ENCODE results near the gene PNMA1.
A peak's percentile ranks its signal among the peaks of the same experiment; 100 is the strongest.

The PNMA1 gene

DNA sequence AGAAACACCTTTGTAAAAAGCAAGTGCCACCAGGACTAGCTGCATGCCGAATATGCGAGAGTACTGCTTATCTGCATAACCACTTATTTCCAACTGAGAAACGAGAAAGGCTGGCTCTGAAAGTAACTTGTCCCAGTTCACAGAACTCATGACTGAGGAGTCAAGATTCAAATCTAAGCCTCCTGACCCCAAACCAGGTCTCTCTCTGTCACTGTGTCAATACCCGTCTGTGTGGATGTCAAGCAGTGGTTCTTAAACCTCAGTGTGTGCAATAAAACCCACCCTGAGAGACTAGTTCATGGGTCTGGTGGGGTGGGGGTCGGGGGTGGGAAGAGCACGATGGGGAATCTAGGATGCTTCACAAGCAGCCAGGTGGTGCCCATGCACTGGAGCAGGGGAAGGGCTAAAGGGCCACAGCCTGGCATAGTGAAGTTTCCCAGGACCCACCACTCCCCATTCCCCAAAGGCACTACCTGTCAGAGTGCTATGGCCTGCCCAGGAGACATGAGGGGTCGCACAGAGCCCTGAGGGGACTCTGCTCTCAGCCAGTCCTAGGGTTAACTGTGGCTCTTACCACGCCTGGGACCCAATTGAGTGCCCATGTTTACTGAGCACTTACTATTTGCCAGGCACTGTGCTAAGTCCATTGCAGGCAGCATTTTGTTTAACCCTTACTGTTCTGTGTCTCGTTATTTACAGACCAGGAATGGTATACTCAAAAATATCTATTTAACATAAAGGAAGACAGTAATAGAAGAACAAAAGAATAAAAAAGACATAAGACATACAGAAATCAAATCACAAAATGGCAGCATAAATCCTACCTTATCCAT lies 33.4 kb upstream of the PNMA1 start:
- H3K4me1 ChIP-seq (ENCODE audit: insufficient read depth, low read length), result peaks cover 98% of the 10 kb centered on the region
- H3K9ac ChIP-seq (ENCODE audit: low read length), result peak overlapping the region; percentile 9
- H3K27ac ChIP-seq (ENCODE audit: low read depth, low read length), result peak overlapping the region; percentile 54
- peak overlapping the region in 1 of 2 donors; percentile 28 for H3K4me3 ChIP-seq (ENCODE audit: low read depth in 1 of 2, low read length in 2 of 2)
- no peaks in the 10 kb centered on the region for H3K9me3 ChIP-seq (ENCODE audit: low read length)
- no peaks in the 10 kb centered on the region for H3K27me3 ChIP-seq (ENCODE audit: control insufficient read depth in 1 of 2, insufficient read depth in 2 of 2, low read length in 2 of 2)
- no peaks in the 10 kb centered on the region for H3K36me3 ChIP-seq (ENCODE audit: insufficient read depth, low read length)

DNA sequence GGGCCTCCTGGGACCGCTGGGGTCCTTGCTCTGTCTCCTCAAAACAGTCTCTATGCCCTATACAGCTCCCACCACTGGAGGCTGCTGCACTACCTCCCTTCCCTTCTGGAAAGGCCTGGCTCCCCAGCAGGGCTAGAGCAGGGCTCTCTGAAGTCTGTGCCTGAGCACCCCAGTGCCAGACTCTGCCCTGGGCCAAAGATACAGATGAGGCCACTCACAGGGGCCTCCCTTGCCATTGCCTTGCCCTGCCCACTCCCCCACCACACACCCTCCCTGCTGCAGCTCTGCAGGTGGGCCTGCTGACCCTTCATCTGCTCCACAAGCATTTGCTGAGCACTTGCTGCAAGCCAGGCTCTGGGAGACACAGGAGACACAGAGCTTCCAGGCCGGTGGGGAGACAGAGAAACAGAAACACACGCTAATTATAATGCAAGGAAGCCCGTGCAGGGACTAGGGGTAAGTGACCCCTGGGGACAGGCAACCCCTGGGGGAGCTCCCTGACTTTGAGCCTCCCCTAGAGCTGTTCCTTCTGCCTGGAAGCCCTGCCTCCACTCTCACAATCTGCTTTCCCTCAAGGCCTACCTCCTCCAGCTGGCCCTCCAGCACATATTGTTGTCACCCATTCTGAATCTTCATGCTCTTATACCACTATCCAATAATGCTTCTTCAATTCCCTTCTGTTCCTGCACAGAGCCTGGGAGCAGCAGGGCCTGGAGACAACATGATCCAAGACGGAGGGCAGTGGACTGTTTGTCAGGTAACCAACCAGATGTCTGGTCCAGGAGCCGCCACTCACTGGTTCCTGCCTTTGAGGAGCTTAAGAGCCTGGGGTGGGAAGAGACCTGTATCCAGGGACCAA lies 32.6 kb upstream of the PNMA1 start:
- no peaks in the 10 kb centered on the region for H3K9me3 ChIP-seq (ENCODE audit: low read length)
- H3K4me1 ChIP-seq (ENCODE audit: insufficient read depth, low read length), result peaks cover 98% of the 10 kb centered on the region
- peak overlapping the region; percentile 9 for H3K9ac ChIP-seq (ENCODE audit: low read length)
- H3K27me3 ChIP-seq (ENCODE audit: control insufficient read depth in 1 of 2, insufficient read depth in 2 of 2, low read length in 2 of 2), result no peaks in the 10 kb centered on the region
- H3K4me3 ChIP-seq (ENCODE audit: low read depth in 1 of 2, low read length in 2 of 2), result peak overlapping the region in 1 of 2 donors; percentile 28
- peak overlapping the region; percentile 95 for H3K27ac ChIP-seq (ENCODE audit: low read depth, low read length)
- H3K36me3 ChIP-seq (ENCODE audit: insufficient read depth, low read length), result no peaks in the 10 kb centered on the region

DNA sequence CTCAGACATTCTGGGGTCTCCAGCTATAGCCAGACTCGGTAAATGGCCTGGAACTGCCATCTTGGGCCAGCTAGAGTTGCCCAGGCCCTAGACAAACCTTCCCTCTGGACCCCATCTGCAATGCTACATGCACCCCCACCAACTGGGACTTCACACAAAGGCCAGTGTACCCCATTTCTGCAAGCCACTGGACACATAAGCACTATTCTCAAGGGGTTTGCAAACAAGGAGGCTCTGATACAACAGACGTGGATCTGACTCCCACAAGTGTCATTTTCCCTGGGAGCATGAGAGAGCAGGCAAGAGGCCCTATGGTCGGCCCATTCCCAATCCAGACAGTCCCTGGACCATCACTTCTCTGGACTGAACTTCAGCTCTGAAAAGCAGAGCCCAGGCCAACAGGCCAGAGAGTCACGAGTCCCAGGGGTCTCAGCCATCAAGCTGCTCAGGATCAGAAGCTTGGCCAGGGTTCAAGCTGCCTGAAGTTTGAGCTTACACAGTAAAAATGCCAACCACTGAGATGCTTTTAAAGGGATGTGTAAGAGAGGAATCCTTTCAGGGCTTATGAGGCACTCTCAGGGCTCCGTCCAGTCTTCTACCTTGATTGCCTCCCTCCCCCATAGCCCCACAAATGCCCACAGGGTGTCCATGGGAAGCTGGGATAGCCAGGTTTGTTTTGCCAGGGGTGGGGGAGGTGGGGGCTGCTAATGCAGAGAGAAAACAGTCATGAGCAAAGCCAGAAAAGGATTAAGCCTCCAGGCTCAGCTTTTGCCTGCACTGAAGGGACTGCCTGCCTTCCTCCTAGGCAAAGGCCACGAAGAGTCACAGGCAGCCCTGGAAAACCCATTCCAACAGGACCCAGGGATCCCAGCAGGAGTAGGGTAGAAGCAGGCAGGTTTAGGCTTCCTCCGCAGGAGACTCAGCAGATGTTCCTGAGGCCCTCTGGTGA lies 31.7 kb upstream of the PNMA1 start:
- Histone ChIP-seq H3K4me3 (ENCODE audit: low read depth in 1 of 2, low read length in 2 of 2) (peak overlapping the region in 1 of 2 donors; percentile 28), H3K4me1 (ENCODE audit: insufficient read depth, low read length) (peaks cover 98% of the 10 kb centered on the region), H3K9me3 (ENCODE audit: low read length) (no peaks in the 10 kb centered on the region), H3K27me3 (ENCODE audit: control insufficient read depth in 1 of 2, insufficient read depth in 2 of 2, low read length in 2 of 2) (no peaks in the 10 kb centered on the region), H3K9ac (ENCODE audit: low read length) (peak overlapping the region; percentile 9), H3K27ac (ENCODE audit: low read depth, low read length) (peak overlapping the region; percentile 95), H3K36me3 (ENCODE audit: insufficient read depth, low read length) (no peaks in the 10 kb centered on the region)

DNA sequence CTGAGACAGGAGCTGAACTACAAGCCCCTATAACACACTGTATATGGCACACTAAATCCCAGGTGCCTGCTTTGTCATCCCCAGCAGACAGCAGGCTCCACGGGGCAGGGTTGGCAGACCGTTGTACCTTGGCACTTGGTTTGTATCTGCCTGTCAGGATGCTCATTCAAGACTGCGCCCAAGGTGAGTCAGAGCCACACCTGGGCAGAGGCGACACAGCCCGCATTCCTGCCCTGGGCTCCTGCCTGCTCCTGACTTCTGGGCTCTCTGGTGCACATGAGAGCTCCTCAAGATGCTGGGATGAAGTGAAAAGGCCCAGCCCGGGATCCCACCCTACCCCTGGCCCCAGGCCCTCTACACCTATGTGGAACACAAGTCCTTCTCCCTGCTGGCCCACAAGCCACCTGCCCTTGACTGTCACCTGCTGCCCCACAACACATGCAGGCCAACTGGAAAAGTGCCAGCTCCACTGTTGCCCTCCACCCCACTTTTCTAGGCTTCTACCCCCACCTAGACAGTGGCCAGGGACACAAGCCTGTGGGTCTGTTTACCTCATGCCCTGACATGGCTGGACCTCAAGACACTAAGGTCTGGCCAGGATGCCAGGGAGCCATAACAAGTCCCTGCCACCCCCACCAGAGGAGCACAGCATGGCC lies 30.8 kb upstream of the PNMA1 start:
- Histone ChIP-seq H3K36me3 (ENCODE audit: insufficient read depth, low read length) (peaks cover 1% of the 10 kb centered on the region), H3K4me1 (ENCODE audit: insufficient read depth, low read length) (peaks cover 98% of the 10 kb centered on the region), H3K27me3 (ENCODE audit: control insufficient read depth in 1 of 2, insufficient read depth in 2 of 2, low read length in 2 of 2) (no peaks in the 10 kb centered on the region), H3K27ac (ENCODE audit: low read depth, low read length) (peak overlapping the region; percentile 95), H3K9ac (ENCODE audit: low read length) (no peak overlapping the region), H3K4me3 (ENCODE audit: low read depth in 1 of 2, low read length in 2 of 2) (no peak overlapping the region), H3K9me3 (ENCODE audit: low read length) (no peaks in the 10 kb centered on the region)

DNA sequence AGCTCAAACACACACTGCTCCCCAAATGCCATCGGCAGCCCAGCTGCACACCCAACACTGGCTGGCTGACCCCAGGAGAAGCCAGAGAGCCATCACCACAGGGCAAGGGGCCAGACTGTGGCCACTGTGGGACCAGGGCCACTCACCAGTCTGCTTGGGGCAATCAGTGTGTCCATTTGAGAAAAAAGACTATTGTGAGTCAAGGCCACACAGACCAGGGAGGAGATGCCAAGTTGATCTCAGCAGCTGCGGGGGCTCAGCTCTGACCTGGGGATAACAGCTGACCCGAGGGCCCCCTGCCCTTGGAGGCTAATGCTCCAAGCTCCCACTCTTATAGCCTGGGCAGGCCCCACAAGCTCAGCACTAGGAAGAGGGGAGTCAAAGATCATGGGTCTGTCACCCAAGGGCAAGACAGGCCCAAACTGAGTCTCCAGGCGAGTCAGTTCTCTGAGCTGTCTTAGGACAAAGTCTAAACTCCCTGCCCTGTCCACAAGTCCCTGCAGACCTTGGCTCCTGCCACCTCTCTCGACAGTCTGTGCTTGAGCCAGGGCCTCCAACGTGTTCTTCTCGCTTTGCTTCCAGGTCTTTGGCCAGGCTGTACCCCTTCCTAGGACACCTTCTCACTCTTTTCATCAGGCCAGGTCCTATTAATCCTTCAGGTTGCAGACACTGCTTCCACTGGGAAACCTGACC lies 30.1 kb upstream of the PNMA1 start:
- no peak overlapping the region for H3K4me3 ChIP-seq (ENCODE audit: low read depth in 1 of 2, low read length in 2 of 2)
- H3K9ac ChIP-seq (ENCODE audit: low read length), result no peak overlapping the region
- no peaks in the 10 kb centered on the region for H3K27me3 ChIP-seq (ENCODE audit: control insufficient read depth in 1 of 2, insufficient read depth in 2 of 2, low read length in 2 of 2)
- peak overlapping the region; percentile 95 for H3K27ac ChIP-seq (ENCODE audit: low read depth, low read length)
- peaks cover 99% of the 10 kb centered on the region for H3K4me1 ChIP-seq (ENCODE audit: insufficient read depth, low read length)
- no peaks in the 10 kb centered on the region for H3K9me3 ChIP-seq (ENCODE audit: low read length)
- peaks cover 8% of the 10 kb centered on the region for H3K36me3 ChIP-seq (ENCODE audit: insufficient read depth, low read length)

DNA sequence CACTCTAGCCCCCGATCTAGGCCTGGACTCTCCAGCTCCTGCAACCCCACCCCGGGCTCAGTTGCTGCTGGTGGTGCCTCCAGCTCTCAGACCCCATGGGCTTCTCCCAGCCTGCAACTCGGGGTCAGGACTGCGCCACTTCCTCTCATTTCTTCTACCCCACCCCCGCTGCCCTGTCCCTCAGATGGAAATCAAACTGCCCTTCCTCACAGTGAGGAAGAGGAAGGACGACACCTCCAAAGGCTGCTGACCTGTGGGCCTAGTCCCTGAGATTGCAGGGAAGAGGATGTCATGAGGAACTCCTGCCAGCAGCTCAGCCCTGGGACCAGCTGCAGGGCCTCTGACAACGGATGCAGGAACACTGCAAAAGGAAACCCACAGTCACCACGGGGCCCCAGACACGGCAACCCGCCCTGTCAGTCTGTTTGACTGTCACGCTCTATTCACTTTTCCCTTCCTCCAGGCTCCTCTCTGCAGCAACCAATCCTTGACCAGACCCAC lies 29.3 kb upstream of the PNMA1 start:
- peaks cover 12% of the 10 kb centered on the region for H3K36me3 ChIP-seq (ENCODE audit: insufficient read depth, low read length)
- H3K9me3 ChIP-seq (ENCODE audit: low read length), result no peaks in the 10 kb centered on the region
- no peak overlapping the region for H3K4me3 ChIP-seq (ENCODE audit: low read depth in 1 of 2, low read length in 2 of 2)
- H3K9ac ChIP-seq (ENCODE audit: low read length), result no peak overlapping the region
- peak overlapping the region; percentile 95 for H3K27ac ChIP-seq (ENCODE audit: low read depth, low read length)
- H3K27me3 ChIP-seq (ENCODE audit: control insufficient read depth in 1 of 2, insufficient read depth in 2 of 2, low read length in 2 of 2), result no peaks in the 10 kb centered on the region
- peaks cover 97% of the 10 kb centered on the region for H3K4me1 ChIP-seq (ENCODE audit: insufficient read depth, low read length)

DNA sequence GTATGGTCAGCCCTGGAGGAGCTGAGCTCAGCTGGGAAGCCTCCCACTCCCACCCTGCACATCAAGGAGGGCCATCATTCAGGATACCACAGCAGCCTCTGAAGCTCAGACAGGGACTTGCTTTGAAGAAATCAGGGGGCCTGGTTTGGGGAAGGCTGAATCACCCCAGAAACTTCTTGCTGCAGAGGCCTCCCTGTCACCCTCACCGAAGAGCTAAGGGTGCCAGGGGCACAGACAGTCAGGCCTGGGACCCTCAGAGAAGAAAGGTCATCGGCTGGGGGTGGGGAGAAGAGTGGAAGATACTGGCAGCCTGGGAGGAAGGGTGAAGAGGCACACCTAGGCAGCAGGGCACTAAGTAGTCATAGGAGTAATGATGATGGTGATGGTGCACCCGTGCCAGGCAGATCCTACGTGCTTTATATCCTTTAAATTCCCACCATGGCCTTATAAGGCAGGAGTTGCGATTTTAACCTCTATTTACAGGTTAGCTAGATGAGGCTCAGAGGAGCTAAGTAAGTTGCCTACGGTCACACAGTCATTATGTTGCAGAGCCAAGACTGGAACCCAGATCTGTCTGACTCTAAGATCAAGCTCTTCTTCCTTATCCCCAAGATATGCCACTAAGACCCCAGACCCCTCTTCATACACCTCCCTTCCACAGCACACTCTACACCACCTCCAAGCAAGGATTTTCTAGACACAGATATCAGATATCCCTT lies 28.5 kb upstream of the PNMA1 start:
- Histone ChIP-seq H3K4me3 (ENCODE audit: low read depth in 1 of 2, low read length in 2 of 2) (peak overlapping the region in 1 of 2 donors; percentile 63), H3K9me3 (ENCODE audit: low read length) (no peaks in the 10 kb centered on the region), H3K27me3 (ENCODE audit: control insufficient read depth in 1 of 2, insufficient read depth in 2 of 2, low read length in 2 of 2) (no peaks in the 10 kb centered on the region), H3K36me3 (ENCODE audit: insufficient read depth, low read length) (peaks cover 12% of the 10 kb centered on the region), H3K27ac (ENCODE audit: low read depth, low read length) (peak overlapping the region; percentile 95), H3K9ac (ENCODE audit: low read length) (peak overlapping the region; percentile 29), H3K4me1 (ENCODE audit: insufficient read depth, low read length) (peaks cover 91% of the 10 kb centered on the region)

DNA sequence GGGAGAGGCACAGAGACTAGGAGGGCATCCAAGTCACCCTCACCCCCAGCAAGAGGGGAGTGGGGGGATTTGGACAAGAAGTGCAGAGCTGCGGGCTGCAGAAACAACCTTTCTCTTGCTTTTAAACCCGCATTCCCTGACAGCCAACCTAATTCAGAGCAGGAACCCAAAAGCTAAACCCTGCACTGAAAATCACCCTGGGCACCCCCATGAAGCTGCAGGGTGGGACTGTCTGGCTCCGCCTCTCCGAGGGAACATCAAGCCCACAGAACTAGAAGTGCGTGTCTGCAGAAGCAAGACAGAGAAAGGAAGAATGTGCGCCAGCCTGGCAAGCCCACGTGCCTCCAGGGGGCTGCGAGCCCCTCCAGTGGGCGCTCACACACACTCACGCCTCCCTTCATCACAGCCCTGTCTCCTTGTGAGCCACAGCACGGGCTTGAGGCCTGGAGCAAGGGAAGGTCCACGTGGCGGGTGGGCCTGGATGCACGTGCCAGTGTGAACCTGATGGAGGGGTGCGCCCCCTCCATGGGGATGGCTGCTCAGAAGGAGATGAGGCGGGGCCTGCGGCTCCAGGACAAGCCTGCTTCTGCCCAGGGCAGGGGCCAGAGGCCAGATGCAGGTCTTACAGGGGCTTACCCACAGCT lies 27.8 kb upstream of the PNMA1 start:
- peak overlapping the region; percentile 29 for H3K9ac ChIP-seq (ENCODE audit: low read length)
- peaks cover 84% of the 10 kb centered on the region for H3K4me1 ChIP-seq (ENCODE audit: insufficient read depth, low read length)
- H3K4me3 ChIP-seq (ENCODE audit: low read depth in 1 of 2, low read length in 2 of 2), result peak overlapping the region in 1 of 2 donors; percentile 63
- peak overlapping the region; percentile 95 for H3K27ac ChIP-seq (ENCODE audit: low read depth, low read length)
- no peaks in the 10 kb centered on the region for H3K9me3 ChIP-seq (ENCODE audit: low read length)
- peaks cover 15% of the 10 kb centered on the region for H3K36me3 ChIP-seq (ENCODE audit: insufficient read depth, low read length)
- no peaks in the 10 kb centered on the region for H3K27me3 ChIP-seq (ENCODE audit: control insufficient read depth in 1 of 2, insufficient read depth in 2 of 2, low read length in 2 of 2)

DNA sequence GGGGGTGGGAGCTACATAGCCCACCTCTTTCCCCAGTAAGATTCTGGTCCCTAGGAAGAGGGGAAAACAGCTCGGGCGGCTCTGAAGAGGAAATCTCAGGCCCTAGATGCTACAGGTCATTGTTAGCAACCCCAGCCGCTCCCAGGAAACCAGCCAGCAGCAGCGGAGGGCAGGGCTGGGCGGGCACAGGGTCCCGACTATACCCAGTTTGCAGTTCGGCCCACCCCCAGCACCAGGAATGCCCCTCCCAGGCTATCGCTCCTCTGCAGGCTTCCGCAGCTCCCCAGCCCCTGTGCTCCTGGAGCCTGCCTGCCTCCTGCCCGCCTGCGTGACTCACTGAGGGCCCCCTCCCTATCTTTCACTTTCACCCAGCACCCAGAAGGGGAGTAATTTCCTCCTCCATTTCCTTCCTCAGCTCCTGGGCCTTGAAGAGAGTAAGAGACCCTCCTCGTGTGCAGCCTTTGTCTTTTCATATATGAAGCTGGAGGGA lies 27.2 kb upstream of the PNMA1 start:
- Histone ChIP-seq H3K9ac (ENCODE audit: low read length) (peak overlapping the region; percentile 47), H3K9me3 (ENCODE audit: low read length) (no peaks in the 10 kb centered on the region), H3K27ac (ENCODE audit: low read depth, low read length) (peak overlapping the region; percentile 95), H3K27me3 (ENCODE audit: control insufficient read depth in 1 of 2, insufficient read depth in 2 of 2, low read length in 2 of 2) (no peaks in the 10 kb centered on the region), H3K4me1 (ENCODE audit: insufficient read depth, low read length) (peaks cover 78% of the 10 kb centered on the region), H3K36me3 (ENCODE audit: insufficient read depth, low read length) (peaks cover 21% of the 10 kb centered on the region), H3K4me3 (ENCODE audit: low read depth in 1 of 2, low read length in 2 of 2) (peak overlapping the region in 1 of 2 donors; percentile 63)

Data from muscle layer of colon (tissue), 2 donors.